WERI-Rb-1 (cell line): ENCODE results near the gene COL5A1.

ENCODE experiments used
- DNase-seq: peaks from one replicate; pipeline ENCODE4 v3.0.0-alpha.2; 2020
- H3K27ac ChIP-seq: fragments of 250-450 bp; sonication (Bioruptor Pico); 2 replicates; pipeline ENCODE4 v1.5.1; 2020; ENCODE audit warnings: mild to moderate bottlenecking, moderate library complexity
- H3K27me3 ChIP-seq: fragments of 250-450 bp; sonication (Bioruptor Pico); 2 replicates; pipeline ENCODE4 v1.5.1; 2021; ENCODE audit warnings: mild to moderate bottlenecking, low read depth, moderate library complexity; ENCODE audit not compliant: insufficient read depth, severe bottlenecking
- H3K36me3 ChIP-seq: fragments of 250-450 bp; sonication (Bioruptor Pico); 2 replicates; pipeline ENCODE4 v1.5.1; 2020; ENCODE audit warnings: mild to moderate bottlenecking, moderate library complexity
- H3K4me3 ChIP-seq: 2 replicates; pipeline ENCODE4 v1.5.1; 2011; ENCODE audit warnings: low read depth, mild to moderate bottlenecking, control low read depth, low read length
- H3K9me3 ChIP-seq: fragments of 250-450 bp; sonication (Bioruptor Pico); 2 replicates; pipeline ENCODE4 v1.5.1; 2021; ENCODE audit warnings: mild to moderate bottlenecking, moderate library complexity; ENCODE audit not compliant: severe bottlenecking
- TF ChIP-seq, protein P1 (sequence below): IDR thresholded peaks from 2 replicates; pipeline ENCODE4 v1.5.1; 2011; ENCODE audit warnings: low read depth, mild to moderate bottlenecking, control low read depth, inconsistent platforms, low read length

Gene COL5A1

DNA sequence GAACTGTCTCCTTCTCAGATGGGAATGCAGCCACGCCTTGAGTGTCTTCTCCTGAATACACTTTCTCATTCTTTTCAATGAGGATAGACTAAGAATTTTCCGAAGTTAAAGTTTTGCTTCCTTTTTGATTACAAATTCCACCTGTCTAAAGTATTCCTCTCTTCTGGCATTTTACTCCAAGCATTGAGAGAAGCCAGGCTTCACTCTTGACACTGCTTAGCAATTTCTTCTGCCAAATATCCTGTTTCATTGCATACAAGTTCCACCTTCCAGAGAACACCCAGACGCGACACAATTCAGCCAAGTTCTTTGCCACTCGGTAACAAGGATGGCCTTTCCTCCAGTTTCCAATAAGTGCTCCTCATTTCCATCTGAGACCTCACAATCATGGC is 35.6 kb upstream of the COL5A1 start:
- TF ChIP-seq, protein P1, sequence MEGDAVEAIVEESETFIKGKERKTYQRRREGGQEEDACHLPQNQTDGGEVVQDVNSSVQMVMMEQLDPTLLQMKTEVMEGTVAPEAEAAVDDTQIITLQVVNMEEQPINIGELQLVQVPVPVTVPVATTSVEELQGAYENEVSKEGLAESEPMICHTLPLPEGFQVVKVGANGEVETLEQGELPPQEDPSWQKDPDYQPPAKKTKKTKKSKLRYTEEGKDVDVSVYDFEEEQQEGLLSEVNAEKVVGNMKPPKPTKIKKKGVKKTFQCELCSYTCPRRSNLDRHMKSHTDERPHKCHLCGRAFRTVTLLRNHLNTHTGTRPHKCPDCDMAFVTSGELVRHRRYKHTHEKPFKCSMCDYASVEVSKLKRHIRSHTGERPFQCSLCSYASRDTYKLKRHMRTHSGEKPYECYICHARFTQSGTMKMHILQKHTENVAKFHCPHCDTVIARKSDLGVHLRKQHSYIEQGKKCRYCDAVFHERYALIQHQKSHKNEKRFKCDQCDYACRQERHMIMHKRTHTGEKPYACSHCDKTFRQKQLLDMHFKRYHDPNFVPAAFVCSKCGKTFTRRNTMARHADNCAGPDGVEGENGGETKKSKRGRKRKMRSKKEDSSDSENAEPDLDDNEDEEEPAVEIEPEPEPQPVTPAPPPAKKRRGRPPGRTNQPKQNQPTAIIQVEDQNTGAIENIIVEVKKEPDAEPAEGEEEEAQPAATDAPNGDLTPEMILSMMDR, result no peak
- H3K36me3 ChIP-seq, result no peaks in the 10 kb centered on the region
- H3K27me3 ChIP-seq, result no peaks in the 10 kb centered on the region
- H3K4me3 ChIP-seq, result no peak overlapping the region
- H3K27ac ChIP-seq, result no peak overlapping the region
- no peak for DNase-seq
- H3K9me3 ChIP-seq, result no peaks in the 10 kb centered on the region

GRCh38 chr9:134606951-134607731 is 34.5 kb upstream of the COL5A1 start:
- TF ChIP-seq, protein P1, result no peak
- no peaks in the 10 kb centered on the region for H3K36me3 ChIP-seq
- H3K9me3 ChIP-seq, result peaks cover 6% of the 10 kb centered on the region
- peak; percentile 10 for DNase-seq
- no peaks in the 10 kb centered on the region for H3K27me3 ChIP-seq
- H3K4me3 ChIP-seq, result no peak overlapping the region
- H3K27ac ChIP-seq, result no peak overlapping the region

- TF ChIP-seq, protein P1, result no peak
- Histone ChIP-seq H3K9me3 (peaks cover 10% of the 10 kb centered on the region), H3K4me3 (no peak overlapping the region), H3K27ac (no peak overlapping the region), H3K27me3 (no peaks in the 10 kb centered on the region), H3K36me3 (no peaks in the 10 kb centered on the region)
- no peak for DNase-seq
These were observed 33.6 kb upstream of the COL5A1 start for GRCh38 chr9:134607971-134608370.

DNA sequence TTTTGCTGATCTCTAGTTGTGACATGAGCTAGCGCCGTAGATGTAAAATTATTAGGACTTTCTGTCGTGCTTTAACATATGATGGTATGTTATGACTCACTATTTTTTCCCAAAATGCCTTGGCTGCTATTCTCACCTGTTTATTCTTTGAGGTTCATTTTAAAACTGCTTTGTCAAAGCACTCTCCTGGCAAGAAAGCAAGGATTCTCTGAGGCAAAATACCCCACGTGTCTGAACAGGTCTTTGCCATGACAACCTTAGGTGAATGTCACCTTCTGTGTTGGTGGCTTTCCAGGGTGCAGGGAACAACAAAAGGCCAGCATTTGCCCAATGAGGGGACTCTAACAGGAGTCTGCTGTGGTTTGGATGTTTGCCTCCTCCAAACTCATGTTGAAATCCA is 30.6 kb upstream of the COL5A1 start:
- no peaks in the 10 kb centered on the region for H3K36me3 ChIP-seq
- TF ChIP-seq, protein P1, result no peak
- no peak overlapping the region for H3K27ac ChIP-seq
- DNase-seq, result no peak
- H3K9me3 ChIP-seq, result peaks cover 18% of the 10 kb centered on the region
- H3K27me3 ChIP-seq, result no peaks in the 10 kb centered on the region
- no peak overlapping the region for H3K4me3 ChIP-seq

DNA sequence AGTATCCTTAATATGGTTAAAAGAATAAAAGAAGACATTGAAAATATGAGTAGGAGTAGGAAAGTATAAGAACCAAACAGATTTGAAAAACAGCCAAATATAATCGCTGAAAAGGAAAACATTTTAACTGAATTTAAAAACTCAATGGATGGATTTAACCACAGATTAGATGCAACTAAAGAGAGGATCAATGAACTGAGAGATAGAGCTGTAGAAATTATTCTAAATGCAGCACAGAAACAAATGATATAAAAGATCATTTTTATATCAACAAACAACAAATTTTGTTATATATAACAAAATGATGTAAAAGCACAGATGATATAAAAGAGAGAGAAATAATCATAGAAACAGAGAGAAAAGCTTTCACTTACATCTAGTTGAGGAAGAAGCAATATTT is 29.3 kb upstream of the COL5A1 start:
- Histone ChIP-seq H3K27me3 (no peaks in the 10 kb centered on the region), H3K27ac (no peak overlapping the region), H3K9me3 (peaks cover 18% of the 10 kb centered on the region), H3K36me3 (no peaks in the 10 kb centered on the region), H3K4me3 (no peak overlapping the region)
- TF ChIP-seq, protein P1, result no peak
- no peak for DNase-seq

DNA sequence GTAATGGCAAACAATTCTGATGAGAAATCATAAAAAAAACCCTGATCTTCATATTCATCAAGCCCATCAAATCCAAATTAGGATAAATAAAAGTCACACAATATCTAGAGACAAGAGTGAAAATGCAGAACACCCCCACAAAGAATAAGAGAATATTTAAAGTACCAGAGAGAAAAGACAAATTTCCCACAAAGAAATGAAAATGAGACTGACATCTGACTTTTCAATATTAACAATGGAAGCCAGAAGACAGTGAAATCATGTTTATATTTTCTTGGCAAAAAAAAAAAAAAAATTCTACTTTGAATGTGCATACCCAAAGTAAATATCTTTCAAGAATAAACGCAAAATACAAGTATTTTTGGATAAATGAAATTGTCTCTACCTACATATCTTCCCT is 28.9 kb upstream of the COL5A1 start:
- Histone ChIP-seq H3K27ac (no peak overlapping the region), H3K9me3 (peaks cover 18% of the 10 kb centered on the region), H3K27me3 (no peaks in the 10 kb centered on the region), H3K36me3 (no peaks in the 10 kb centered on the region), H3K4me3 (no peak overlapping the region)
- DNase-seq, result no peak
- TF ChIP-seq, protein P1, result no peak
